ENCODE results near the gene PRAC1. TPM values are rescaled to one million over a fixed set of nuclear protein-coding genes. Genes with fewer than 3 reads are reported as not detected.

The PRAC1 gene
- total and polyA plus RNA-seq, 10 of the 15 experiments (the other 5 are each of a cell fraction or from before 2014, with no cell fraction given), result not detected

DNA sequence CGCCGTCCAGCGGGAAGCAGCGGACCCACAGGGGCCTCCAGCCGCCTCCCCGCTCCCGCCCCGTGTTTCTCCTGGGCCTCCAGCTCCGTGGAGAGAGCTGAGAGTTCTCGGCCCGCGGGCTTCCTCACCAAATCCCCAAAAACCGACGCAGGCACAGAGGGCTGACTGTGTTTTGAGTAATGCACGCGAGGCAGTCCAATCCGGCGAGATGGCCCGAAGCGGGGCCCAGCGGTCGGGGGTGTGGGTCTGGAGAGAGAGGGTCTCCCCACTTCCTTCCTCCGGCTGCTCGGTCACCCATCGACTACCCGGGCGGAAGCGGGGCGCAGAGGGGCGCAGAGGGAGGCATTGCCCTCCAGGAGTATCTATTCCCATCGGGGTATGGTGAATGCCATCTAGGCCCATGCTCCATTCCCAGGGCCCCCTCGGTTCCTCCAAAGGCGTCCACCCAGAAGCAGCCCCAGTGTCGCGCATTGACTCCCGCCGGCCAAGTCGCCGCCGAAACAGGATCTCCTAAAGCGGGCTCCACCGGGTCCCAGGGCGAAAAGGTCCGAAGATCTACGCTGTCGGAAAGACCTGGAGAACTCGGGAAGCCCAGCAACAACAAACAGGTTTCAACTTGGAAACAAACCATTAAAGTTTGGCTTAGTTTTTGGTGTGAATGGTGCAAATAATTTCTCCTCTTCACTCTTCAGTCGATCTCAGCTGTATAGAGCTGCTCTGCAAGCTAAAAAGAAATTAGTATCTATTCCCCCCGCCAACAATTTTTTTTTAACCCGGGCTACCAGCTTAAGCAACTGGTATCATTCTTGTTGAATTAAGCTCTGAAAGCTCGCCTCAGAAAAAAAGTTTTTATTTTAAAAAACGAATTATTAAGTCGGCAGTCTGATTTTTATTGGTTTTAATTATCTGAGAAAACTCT lies 25.4 kb upstream of the PRAC1 start:
- Histone ChIP-seq H3K9ac (ENCODE audit: control insufficient read depth, insufficient read depth, low read length) (no peak overlapping the region), H3K79me2 (ENCODE audit: control insufficient read depth, insufficient read depth, low read length) (no peaks in the 10 kb centered on the region), H3K27me3 (replicated peaks in 1 of 2; ENCODE audit: control insufficient read depth in 2 of 2, insufficient read depth in 2 of 2, low read length in 1 of 2) (peaks cover 19 to 58% of the 10 kb centered on the region in 2 experiments), H3K27ac (ENCODE audit: control insufficient read depth, insufficient read depth) (no peak overlapping the region), H3K4me3 (no peak overlapping the region), H4K20me1 (ENCODE audit: control insufficient read depth, insufficient read depth) (no peaks in the 10 kb centered on the region), H3K36me3 (ENCODE audit: control insufficient read depth in 2 of 2, insufficient read depth in 2 of 2, low read length in 1 of 2) (no peaks in the 10 kb centered on the region), H2AFZ (ENCODE audit: control insufficient read depth, low read depth, low read length) (no peak overlapping the region), H3K4me1 (ENCODE audit: control insufficient read depth, insufficient read depth, low read length) (no peaks in the 10 kb centered on the region), H3K9me3 (replicated peaks; ENCODE audit: control insufficient read depth, insufficient read depth, low read length) (no peaks in the 10 kb centered on the region; the same call in 2 of the 3 replicates), H3K4me2 (ENCODE audit: control insufficient read depth, insufficient read depth) (no peak overlapping the region)
- no peak for DNase-seq (ENCODE audit: low read depth, low spot score)
- FAIRE-seq, result no peak
- no peak for TF ChIP-seq SRF (IDR thresholded peaks at IDR 0.05; ENCODE audit: low read depth in 2 of 2, low read length in 2 of 2)
- peak; percentile 67 for TF ChIP-seq SUZ12 (IDR thresholded peaks at IDR 0.05; ENCODE audit: unreplicated experiment)
- no TSS peak for BruUV-seq (replicated peaks)
- intact Hi-C loops (cut with micrococcal nuclease; ENCODE audit: unreplicated experiment), result no loop called here
- ATAC-seq, result no peak
- 25% methylated on average over 42 of the region's 53 CpGs for WGBS (ENCODE audit: insufficient coverage, insufficient replicate concordance, low lambda C conversion rate, missing lambda C conversion rate)
- SMC1A ChIA-PET (ENCODE audit: uncharacterized antibody, unreplicated experiment), result interaction anchor here (1.2 kb wide), 1 partner anchor 131 kb away, joined by 3 read pairs; no protein-coding TSS in a partner anchor
- in situ Hi-C loops (cut with MboI), result no loop called here
- POLR2A ChIA-PET, result no interaction called here
- CTCF ChIA-PET, result interaction anchor here (0.5 kb wide), 1 partner anchor 1798 kb away, joined by 3 read pairs; no protein-coding TSS in a partner anchor
- RAD21 ChIA-PET (ENCODE audit: unreplicated experiment), result interaction anchor here (1.6 kb wide), 1 partner anchor 131 kb away, joined by 3 read pairs; no protein-coding TSS in a partner anchor

GRCh38 chr17:48746916-48747444 lies 24.7 kb upstream of the PRAC1 start:
- in situ Hi-C loops (cut with MboI), result no loop called here
- ChIA-PET RAD21 (ENCODE audit: unreplicated experiment) (no interaction called here), SMC1A (ENCODE audit: uncharacterized antibody, unreplicated experiment) (no interaction called here), CTCF (no interaction called here), POLR2A (no interaction called here)
- H3K36me3 ChIP-seq (ENCODE audit: control insufficient read depth in 2 of 2, insufficient read depth in 2 of 2, low read length in 1 of 2), result no peaks in the 10 kb centered on the region
- no TSS peak for BruUV-seq (replicated peaks)
- WGBS (ENCODE audit: insufficient coverage, insufficient replicate concordance, low lambda C conversion rate, missing lambda C conversion rate), result 15% methylated on average over 17 of the region's 21 CpGs
- no peaks in the 10 kb centered on the region for H4K20me1 ChIP-seq (ENCODE audit: control insufficient read depth, insufficient read depth)
- no peak overlapping the region for H3K9ac ChIP-seq (ENCODE audit: control insufficient read depth, insufficient read depth, low read length)
- H3K4me1 ChIP-seq (ENCODE audit: control insufficient read depth, insufficient read depth, low read length), result no peaks in the 10 kb centered on the region
- intact Hi-C loops (cut with micrococcal nuclease; ENCODE audit: unreplicated experiment), result no loop called here
- no peak overlapping the region for H3K27ac ChIP-seq (ENCODE audit: control insufficient read depth, insufficient read depth)
- peak overlapping the region; percentile 35; the same call in 1 of the 2 replicates for H3K4me2 ChIP-seq (ENCODE audit: control insufficient read depth, insufficient read depth)
- H3K9me3 ChIP-seq (replicated peaks; ENCODE audit: control insufficient read depth, insufficient read depth, low read length), result no peaks in the 10 kb centered on the region; the same call in 2 of the 3 replicates
- H3K27me3 ChIP-seq (replicated peaks in 1 of 2; ENCODE audit: control insufficient read depth in 2 of 2, insufficient read depth in 2 of 2, low read length in 1 of 2), result peaks cover 19 to 58% of the 10 kb centered on the region in 2 experiments
- H3K4me3 ChIP-seq, result no peak overlapping the region
- no peak for DNase-seq (ENCODE audit: low read depth, low spot score)
- no peak for FAIRE-seq
- no peak for ATAC-seq
- no peak overlapping the region for H2AFZ ChIP-seq (ENCODE audit: control insufficient read depth, low read depth, low read length)
- H3K79me2 ChIP-seq (ENCODE audit: control insufficient read depth, insufficient read depth, low read length), result no peaks in the 10 kb centered on the region
- TF ChIP-seq RAD21 (IDR thresholded peaks at IDR 0.05; ENCODE audit: insufficient read depth, low read depth, low read length) (no peak), EZH2 (IDR thresholded peaks at IDR 0.05; ENCODE audit: borderline replicate concordance, control insufficient read depth, low read depth, low read length) (no peak), RCOR1 (conservative IDR thresholded peaks at IDR 0.05; ENCODE audit: low read depth, low read length) (no peak), RB1 (IDR thresholded peaks at IDR 0.05; ENCODE audit: borderline replicate concordance) (no peak), TCF3 (IDR thresholded peaks at IDR 0.05; ENCODE audit: borderline replicate concordance, insufficient read depth, low read depth, low read length) (no peak), NR2C2 (IDR thresholded peaks at IDR 0.05; ENCODE audit: borderline replicate concordance, control insufficient read depth, insufficient read length, low read depth) (no peak), SIN3A (IDR thresholded peaks at IDR 0.05; ENCODE audit: low read depth, low read length) (no peak), SMAD5 (IDR thresholded peaks at IDR 0.05; ENCODE audit: low read depth) (no peak), NR2F1 (conservative IDR thresholded peaks at IDR 0.05) (no peak)
- TF ChIP-seq, protein P1, sequence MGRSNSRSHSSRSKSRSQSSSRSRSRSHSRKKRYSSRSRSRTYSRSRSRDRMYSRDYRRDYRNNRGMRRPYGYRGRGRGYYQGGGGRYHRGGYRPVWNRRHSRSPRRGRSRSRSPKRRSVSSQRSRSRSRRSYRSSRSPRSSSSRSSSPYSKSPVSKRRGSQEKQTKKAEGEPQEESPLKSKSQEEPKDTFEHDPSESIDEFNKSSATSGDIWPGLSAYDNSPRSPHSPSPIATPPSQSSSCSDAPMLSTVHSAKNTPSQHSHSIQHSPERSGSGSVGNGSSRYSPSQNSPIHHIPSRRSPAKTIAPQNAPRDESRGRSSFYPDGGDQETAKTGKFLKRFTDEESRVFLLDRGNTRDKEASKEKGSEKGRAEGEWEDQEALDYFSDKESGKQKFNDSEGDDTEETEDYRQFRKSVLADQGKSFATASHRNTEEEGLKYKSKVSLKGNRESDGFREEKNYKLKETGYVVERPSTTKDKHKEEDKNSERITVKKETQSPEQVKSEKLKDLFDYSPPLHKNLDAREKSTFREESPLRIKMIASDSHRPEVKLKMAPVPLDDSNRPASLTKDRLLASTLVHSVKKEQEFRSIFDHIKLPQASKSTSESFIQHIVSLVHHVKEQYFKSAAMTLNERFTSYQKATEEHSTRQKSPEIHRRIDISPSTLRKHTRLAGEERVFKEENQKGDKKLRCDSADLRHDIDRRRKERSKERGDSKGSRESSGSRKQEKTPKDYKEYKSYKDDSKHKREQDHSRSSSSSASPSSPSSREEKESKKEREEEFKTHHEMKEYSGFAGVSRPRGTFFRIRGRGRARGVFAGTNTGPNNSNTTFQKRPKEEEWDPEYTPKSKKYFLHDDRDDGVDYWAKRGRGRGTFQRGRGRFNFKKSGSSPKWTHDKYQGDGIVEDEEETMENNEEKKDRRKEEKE (IDR thresholded peaks at IDR 0.05), result no peak

Measured in GM12878 (cell line).